Measurements from ENCODE around the gene OR5AP2. TPM values are rescaled to one million over a fixed set of nuclear protein-coding genes. Genes with fewer than 3 reads are reported as not detected.

The OR5AP2 gene
- total RNA-seq, 2 donors from 2014 or later, result not detected

DNA sequence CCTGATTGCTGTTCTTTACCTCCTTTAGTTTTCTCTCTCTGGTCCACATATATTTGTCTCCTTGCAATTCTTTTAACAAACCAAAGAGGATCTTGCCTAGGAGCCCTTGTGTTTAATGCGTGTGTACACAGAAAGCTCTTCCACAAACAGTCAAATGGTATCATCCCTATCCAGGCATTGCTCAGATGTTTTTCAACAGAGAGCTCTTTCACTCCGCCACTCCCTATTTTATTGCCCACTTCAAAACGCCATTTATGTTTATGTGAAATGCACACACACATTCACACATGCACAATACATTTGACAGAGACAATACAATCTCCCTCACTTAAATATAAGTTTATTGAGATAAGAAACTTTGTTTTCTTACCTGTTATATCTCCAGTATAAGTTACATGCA is 4.7 kb downstream of the OR5AP2 start:
- no peak overlapping the region for H3K27ac ChIP-seq
- H3K4me3 ChIP-seq, result no peak overlapping the region
- intact Hi-C loops (cut with DNase I), result no loop called here
- H3K9ac ChIP-seq (ENCODE audit: low read depth in 2 of 2, low read length in 2 of 2), result no peak overlapping the region
- no peaks in the 10 kb centered on the region for H3K9me3 ChIP-seq
- no peaks in the 10 kb centered on the region for H3K36me3 ChIP-seq
- TF ChIP-seq, protein P1, sequence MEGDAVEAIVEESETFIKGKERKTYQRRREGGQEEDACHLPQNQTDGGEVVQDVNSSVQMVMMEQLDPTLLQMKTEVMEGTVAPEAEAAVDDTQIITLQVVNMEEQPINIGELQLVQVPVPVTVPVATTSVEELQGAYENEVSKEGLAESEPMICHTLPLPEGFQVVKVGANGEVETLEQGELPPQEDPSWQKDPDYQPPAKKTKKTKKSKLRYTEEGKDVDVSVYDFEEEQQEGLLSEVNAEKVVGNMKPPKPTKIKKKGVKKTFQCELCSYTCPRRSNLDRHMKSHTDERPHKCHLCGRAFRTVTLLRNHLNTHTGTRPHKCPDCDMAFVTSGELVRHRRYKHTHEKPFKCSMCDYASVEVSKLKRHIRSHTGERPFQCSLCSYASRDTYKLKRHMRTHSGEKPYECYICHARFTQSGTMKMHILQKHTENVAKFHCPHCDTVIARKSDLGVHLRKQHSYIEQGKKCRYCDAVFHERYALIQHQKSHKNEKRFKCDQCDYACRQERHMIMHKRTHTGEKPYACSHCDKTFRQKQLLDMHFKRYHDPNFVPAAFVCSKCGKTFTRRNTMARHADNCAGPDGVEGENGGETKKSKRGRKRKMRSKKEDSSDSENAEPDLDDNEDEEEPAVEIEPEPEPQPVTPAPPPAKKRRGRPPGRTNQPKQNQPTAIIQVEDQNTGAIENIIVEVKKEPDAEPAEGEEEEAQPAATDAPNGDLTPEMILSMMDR (IDR thresholded peaks at IDR 0.05), result no peak
- H3K27me3 ChIP-seq, result no peaks in the 10 kb centered on the region
- no peaks in the 10 kb centered on the region for H3K4me1 ChIP-seq
- no peak for DNase-seq

DNA sequence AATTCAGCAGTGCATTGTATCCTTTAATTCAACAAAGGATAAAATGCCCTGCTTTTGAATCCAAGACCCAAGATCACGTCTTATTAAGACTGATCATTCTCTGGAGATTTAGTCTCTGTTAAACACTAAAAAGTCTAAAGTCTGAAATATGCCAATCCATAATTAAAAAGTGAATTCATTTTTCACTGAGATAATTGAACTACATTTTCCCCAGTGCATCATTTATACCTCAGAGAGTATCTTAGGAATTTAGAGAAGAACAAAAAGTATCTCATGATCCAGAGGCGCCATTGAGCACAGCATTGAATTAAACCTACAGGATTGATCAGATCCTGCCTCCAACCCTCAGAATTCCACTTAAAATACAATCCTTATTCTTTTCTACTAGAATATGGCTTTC is 5.4 kb downstream of the OR5AP2 start:
- Histone ChIP-seq H3K9me3 (no peaks in the 10 kb centered on the region), H3K4me1 (no peaks in the 10 kb centered on the region), H3K27ac (no peak overlapping the region), H3K27me3 (no peaks in the 10 kb centered on the region), H3K36me3 (no peaks in the 10 kb centered on the region), H3K4me3 (no peak overlapping the region), H3K9ac (ENCODE audit: low read depth in 2 of 2, low read length in 2 of 2) (no peak overlapping the region)
- no peak for DNase-seq
- intact Hi-C loops (cut with DNase I), result no loop called here
- TF ChIP-seq, protein P1 (IDR thresholded peaks at IDR 0.05), result no peak

DNA sequence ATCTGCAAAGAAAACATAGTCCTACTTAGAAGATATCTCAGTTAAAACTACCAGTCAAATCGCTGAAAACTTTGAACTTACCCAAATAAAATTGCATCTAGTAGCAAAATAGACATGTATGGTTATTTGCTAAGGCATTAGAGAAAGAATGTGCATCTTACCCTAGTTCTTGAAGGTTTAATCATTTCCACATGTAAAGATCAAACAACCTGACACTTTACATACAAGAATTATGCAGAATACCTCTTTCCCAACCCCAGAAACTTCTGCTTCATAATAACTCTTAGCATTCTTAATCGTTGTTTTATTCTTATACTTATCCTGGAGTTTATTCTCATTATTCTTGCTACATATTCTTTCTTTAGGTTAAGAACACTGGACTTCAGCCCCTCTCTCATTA is 9.9 kb downstream of the OR5AP2 start:
- intact Hi-C loops (cut with DNase I), result no loop called here
- TF ChIP-seq, protein P1 (IDR thresholded peaks at IDR 0.05), result no peak
- H3K9ac ChIP-seq (ENCODE audit: low read depth in 2 of 2, low read length in 2 of 2), result no peak overlapping the region
- no peaks in the 10 kb centered on the region for H3K36me3 ChIP-seq
- no peak overlapping the region for H3K4me3 ChIP-seq
- H3K27me3 ChIP-seq, result no peaks in the 10 kb centered on the region
- no peak overlapping the region for H3K27ac ChIP-seq
- H3K4me1 ChIP-seq, result no peaks in the 10 kb centered on the region
- no peaks in the 10 kb centered on the region for H3K9me3 ChIP-seq
- no peak for DNase-seq

DNA sequence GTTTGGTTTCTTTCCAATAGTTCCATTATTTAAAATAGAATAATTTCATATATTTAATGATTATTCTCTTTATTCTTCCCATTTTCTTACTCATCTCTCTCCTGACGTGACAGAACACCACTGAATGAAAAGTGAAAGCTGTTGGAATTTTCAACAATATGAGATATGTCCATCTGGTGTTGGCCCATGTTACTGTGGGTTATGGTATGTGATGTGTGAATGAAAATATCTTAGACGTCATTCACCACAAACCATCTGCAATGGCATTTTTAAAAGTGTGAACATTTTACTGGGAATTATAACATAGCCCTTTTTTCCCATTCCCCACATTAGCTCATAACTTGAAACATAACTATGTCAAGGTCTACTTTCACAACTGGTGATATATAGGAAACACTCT is 16.3 kb downstream of the OR5AP2 start:
- H3K27ac ChIP-seq, result no peak overlapping the region
- TF ChIP-seq, protein P1 (IDR thresholded peaks at IDR 0.05), result no peak
- no peak overlapping the region for H3K9ac ChIP-seq (ENCODE audit: low read depth in 2 of 2, low read length in 2 of 2)
- intact Hi-C loops (cut with DNase I), result loop anchor here (5.0 kb wide), 1 partner anchor 151 kb away; no protein-coding TSS in a partner anchor
- no peaks in the 10 kb centered on the region for H3K36me3 ChIP-seq
- no peaks in the 10 kb centered on the region for H3K27me3 ChIP-seq
- DNase-seq, result no peak
- no peaks in the 10 kb centered on the region for H3K4me1 ChIP-seq
- H3K4me3 ChIP-seq, result no peak overlapping the region
- H3K9me3 ChIP-seq, result no peaks in the 10 kb centered on the region

DNA sequence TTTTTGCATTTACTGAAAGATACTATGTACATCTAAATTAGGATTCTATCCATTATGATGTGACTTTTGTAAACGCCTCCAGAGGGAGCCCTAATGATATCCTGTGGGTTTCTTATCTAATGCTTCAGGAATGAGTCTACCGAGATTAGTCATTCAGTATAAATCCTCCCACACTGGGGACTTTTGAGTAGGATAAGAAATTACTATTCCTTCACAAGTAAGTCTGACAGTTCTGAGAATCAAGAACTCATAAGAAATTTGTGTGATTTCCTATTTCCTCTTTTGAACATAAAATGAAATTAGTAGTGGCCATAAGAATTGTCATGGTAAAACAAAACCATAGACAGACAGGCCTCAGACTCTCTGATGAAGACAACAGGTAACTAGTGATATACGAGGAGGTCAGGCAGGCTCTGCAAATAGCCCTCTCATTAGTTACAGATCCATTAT is 17.6 kb downstream of the OR5AP2 start:
- TF ChIP-seq, protein P1 (IDR thresholded peaks at IDR 0.05), result peak; percentile 42
- peak; percentile 27 for DNase-seq
- Histone ChIP-seq H3K36me3 (no peaks in the 10 kb centered on the region), H3K4me3 (no peak overlapping the region), H3K27ac (no peak overlapping the region), H3K9ac (ENCODE audit: low read depth in 2 of 2, low read length in 2 of 2) (no peak overlapping the region), H3K27me3 (no peaks in the 10 kb centered on the region), H3K9me3 (no peaks in the 10 kb centered on the region), H3K4me1 (no peaks in the 10 kb centered on the region)
- intact Hi-C loops (cut with DNase I), result loop anchor here (5.0 kb wide), 1 partner anchor 153 kb away; no protein-coding TSS in a partner anchor
